HUES64 (cell line): Measurements from ENCODE around the gene NEURL1.

Source experiments
- H3K27ac ChIP-seq: 2 replicates; pipeline ENCODE4 v1.7.0; 2013; ENCODE audit warnings: low read depth, low read length, inconsistent platforms
- H3K27me3 ChIP-seq: 2 replicates; pipeline ENCODE4 v1.6.1; 2013; ENCODE audit warnings: mild to moderate bottlenecking, low read length; ENCODE audit not compliant: insufficient read depth
- H3K36me3 ChIP-seq: 2 replicates; pipeline ENCODE4 v1.6.1; 2013; ENCODE audit warnings: mild to moderate bottlenecking, low read length; ENCODE audit not compliant: insufficient read depth
- H3K4me1 ChIP-seq: 2 replicates; pipeline ENCODE4 v1.6.1; 2013; ENCODE audit warnings: mild to moderate bottlenecking, low read length, moderate library complexity; ENCODE audit not compliant: insufficient read depth
- H3K4me3 ChIP-seq: 2 replicates; pipeline ENCODE4 v1.5.1; 2013; ENCODE audit warnings: mild to moderate bottlenecking, low read length, moderate library complexity
- H3K9ac ChIP-seq: 2 replicates; pipeline ENCODE4 v1.6.1; 2013; ENCODE audit warnings: mild to moderate bottlenecking, low read depth, low read length
- H3K9me3 ChIP-seq: 2 replicates; pipeline ENCODE4 v1.6.1; 2013; ENCODE audit warnings: low read depth, low read length; ENCODE audit not compliant: insufficient read depth
- WGBS: fragments of 150-250, 120-280 bp; methylation state at CpG from one replicate; pipeline ENCODE4 v1.1.7; 2013; ENCODE audit warnings: missing lambda C conversion rate; 5-methylcytosine and 5-hydroxymethylcytosine counted together

Gene NEURL1

DNA sequence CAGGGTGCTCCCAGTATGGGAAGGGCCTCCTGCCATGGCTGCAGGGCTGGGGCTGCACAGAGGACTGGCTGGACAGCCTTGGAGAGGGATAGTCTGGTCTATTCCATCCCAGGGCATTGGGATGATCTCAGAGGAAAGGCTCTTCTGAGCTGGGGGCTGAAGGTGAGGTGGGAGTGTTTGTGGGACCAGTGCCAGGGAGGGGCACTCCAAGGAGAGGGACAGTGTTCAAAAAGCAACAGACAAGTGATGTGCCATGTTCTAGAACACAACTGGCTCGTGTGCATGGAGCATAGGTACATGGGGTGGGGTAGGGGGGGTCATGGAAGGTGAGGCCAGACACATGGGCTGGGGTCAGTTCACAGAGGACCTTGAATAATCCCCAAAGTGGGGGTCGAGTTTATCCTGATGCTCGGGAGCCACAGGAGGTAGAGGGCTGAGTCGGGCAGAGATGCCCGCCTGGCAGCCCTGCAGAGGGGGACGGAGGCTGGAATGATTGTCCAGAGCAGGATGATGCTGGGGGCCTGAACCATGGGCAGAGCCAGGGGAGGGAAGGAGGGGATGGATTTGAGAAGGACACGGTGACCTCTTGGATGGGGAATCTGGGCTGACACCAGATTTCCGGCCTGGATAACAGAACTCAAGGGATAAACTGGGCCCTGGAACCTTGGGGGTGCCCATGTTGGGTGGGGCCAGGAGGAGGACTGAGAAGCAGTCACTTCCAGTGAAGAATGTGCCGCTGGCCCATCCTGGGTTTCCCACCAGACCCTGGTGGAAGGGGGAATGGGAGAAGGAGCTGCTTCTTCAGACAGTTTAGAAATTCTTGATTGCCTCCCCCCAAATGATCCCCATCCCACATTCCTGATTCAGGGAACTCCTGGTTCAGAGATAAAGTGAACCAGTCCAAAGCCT is 50.4 kb downstream of the NEURL1 start:
- H3K4me3 ChIP-seq: no peak overlapping the region
- WGBS: 94% methylated on average over 9 of the region's 9 CpGs
- no peaks in the 10 kb centered on the region for H3K36me3 ChIP-seq
- no peaks in the 10 kb centered on the region for H3K27me3 ChIP-seq
- no peak overlapping the region for H3K9ac ChIP-seq
- H3K9me3 ChIP-seq: no peaks in the 10 kb centered on the region
- peaks cover 13% of the 10 kb centered on the region; the same call in 1 of the 2 replicates for H3K4me1 ChIP-seq
- H3K27ac ChIP-seq: no peak overlapping the region

DNA sequence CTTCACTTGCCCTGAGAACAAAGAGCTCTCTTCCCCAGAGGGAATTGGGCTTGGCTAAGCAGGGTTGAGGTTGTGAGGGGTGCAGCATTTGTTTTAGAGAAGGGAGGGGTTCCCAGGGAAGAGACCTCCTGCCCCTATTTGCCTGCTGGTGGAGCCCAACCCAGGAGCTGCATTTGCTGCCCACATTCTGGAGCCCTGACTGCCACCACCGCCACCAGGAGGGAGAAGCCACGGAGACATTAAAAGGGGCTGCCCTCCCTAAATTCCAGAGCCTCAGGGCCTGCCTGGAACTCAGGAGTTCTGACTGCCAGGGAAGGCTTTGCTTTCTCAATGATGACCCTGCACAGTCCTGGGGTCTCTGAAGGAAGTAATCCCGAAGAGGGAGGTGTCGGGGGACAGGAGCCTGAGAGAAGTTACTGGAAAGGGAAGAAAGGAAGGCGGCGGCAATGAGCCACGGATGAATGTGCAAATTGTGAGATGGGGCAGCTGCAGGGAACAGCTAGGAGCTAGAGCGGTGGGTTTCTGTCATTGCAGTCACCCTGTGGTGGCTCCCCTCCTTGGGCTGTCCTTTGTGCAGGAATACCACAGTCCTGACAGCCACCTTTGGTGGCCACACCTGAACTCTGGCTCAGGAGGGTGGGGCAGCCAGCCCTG is 51.3 kb downstream of the NEURL1 start:
- 79% methylated on average over 8 of the region's 8 CpGs for WGBS
- Histone ChIP-seq H3K9me3 (no peaks in the 10 kb centered on the region), H3K4me3 (no peak overlapping the region), H3K4me1 (peaks cover 13% of the 10 kb centered on the region; the same call in 1 of the 2 replicates), H3K9ac (no peak overlapping the region), H3K27ac (no peak overlapping the region), H3K27me3 (no peaks in the 10 kb centered on the region), H3K36me3 (no peaks in the 10 kb centered on the region)

DNA sequence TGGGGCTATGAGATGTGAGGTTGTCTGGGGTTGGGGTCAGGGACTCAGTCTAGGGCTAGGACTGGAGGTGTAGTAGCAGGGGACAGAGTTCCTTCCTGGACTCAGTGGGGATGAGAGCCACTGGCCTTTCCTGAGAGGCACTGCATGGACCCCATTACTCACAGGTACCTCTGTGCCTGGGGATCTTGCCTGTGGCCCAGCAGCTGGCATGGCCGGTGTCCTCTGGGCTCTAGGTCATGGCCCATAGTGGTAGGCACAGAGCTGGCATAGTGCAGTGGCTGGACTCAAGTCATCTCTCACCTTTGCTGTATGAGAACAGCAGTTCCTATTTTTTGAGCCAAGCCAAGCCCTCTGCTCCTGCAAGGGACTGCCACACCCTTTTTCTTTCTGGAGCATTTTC is 51.9 kb downstream of the NEURL1 start:
- no peak overlapping the region for H3K4me3 ChIP-seq
- no peaks in the 10 kb centered on the region for H3K9me3 ChIP-seq
- no peaks in the 10 kb centered on the region for H3K36me3 ChIP-seq
- 96% methylated on average over 1 of the region's 1 CpG for WGBS
- H3K9ac ChIP-seq: no peak overlapping the region
- peaks cover 13% of the 10 kb centered on the region; the same call in 1 of the 2 replicates for H3K4me1 ChIP-seq
- H3K27me3 ChIP-seq: peaks cover 2% of the 10 kb centered on the region; the same call in 1 of the 2 replicates
- no peak overlapping the region for H3K27ac ChIP-seq

DNA sequence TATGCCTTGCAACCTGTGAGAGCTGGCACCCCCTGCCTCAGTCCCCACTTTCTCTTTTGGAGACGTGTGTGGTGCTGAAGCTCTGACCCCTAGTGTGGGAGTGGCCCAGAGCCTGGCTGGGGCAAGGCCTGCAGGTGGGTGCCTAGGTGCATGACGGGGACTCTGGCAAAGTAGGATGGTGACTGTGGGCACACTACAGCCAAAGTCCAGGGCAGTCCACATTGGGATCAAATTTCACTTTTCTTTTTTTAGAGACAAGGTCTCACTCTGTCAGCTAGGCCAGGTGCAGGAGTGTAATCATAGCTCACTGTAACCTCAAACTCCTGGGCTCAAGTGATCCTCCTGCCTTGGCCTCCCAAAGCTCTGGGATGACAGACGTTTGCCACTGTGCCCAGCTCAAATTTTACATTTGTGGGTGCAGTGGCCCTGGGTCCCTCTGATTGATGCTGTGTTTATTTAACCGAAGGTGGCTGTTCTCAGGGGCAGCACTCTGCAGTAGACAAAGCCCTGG is 52.3 kb downstream of the NEURL1 start:
- no peaks in the 10 kb centered on the region for H3K9me3 ChIP-seq

DNA sequence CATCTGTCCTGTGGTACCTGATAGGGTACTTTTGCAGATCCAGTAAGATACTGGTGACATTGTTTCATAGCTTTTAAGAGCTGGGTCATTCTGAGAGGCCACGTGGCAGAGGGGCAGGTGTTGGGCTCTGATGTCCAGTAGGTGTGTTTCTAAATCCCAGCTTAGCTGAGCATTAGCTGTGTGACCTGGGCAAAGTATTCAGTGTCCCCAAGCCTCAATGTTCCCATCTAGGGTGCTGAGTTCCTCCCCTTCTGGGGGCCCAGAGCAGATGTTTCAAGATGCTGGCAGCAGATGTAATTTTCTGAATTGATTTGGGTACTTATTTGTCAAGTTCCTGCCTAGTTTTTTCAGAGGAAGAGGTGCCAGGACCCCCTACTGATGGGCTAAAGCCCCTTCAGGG is 52.9 kb downstream of the NEURL1 start:
- H3K36me3 ChIP-seq: no peaks in the 10 kb centered on the region
- 81% methylated on average over 1 of the region's 1 CpG for WGBS
- H3K4me1 ChIP-seq: peaks cover 13% of the 10 kb centered on the region; the same call in 1 of the 2 replicates
- H3K4me3 ChIP-seq: no peak overlapping the region
- peaks cover 2% of the 10 kb centered on the region; the same call in 1 of the 2 replicates for H3K27me3 ChIP-seq
- H3K27ac ChIP-seq: no peak overlapping the region
- no peak overlapping the region for H3K9ac ChIP-seq
- H3K9me3 ChIP-seq: no peaks in the 10 kb centered on the region

More for the DNA sequence above, 52.3 kb downstream of the NEURL1 start:
- no peak overlapping the region for H3K27ac ChIP-seq
- no peak overlapping the region for H3K9ac ChIP-seq
- no peak overlapping the region for H3K4me3 ChIP-seq
- no peaks in the 10 kb centered on the region for H3K36me3 ChIP-seq
- peaks cover 13% of the 10 kb centered on the region; the same call in 1 of the 2 replicates for H3K4me1 ChIP-seq
- 85% methylated on average over 4 of the region's 4 CpGs for WGBS
- H3K27me3 ChIP-seq: peaks cover 2% of the 10 kb centered on the region; the same call in 1 of the 2 replicates

DNA sequence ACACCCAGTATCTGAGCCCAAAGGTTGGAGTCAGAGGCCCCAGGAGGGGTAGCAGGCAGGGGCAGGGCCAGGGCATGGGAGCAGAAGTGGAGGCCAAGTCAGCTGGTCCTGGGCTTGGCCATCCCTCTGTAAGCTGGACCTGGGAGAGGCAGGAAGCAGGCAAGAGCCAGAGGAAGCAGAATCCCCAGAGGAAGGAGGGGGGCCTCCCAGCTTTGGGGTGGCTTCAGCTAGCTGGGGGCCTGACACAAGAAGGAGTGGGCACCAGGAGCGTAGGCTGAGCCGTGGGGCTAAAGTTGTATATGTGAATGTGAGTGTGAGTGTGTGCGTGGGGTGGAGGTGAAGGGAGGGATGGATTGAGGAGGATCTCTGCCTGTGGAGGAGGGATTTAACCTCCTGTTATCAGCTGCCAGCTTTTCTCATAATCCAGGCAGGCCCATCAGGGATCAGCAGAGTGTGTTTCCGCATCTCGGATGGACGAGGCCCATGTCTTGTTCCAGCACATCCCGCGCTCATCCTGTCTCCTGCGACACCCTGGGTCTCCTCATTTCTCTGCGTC is 54.0 kb downstream of the NEURL1 start:
- Histone ChIP-seq H3K4me1 (peaks cover 11% of the 10 kb centered on the region; the same call in 1 of the 2 replicates), H3K27me3 (peaks cover 4% of the 10 kb centered on the region; the same call in 1 of the 2 replicates), H3K36me3 (no peaks in the 10 kb centered on the region), H3K9me3 (no peaks in the 10 kb centered on the region), H3K4me3 (no peak overlapping the region), H3K9ac (no peak overlapping the region), H3K27ac (no peak overlapping the region)
- 92% methylated on average over 10 of the region's 10 CpGs for WGBS

DNA sequence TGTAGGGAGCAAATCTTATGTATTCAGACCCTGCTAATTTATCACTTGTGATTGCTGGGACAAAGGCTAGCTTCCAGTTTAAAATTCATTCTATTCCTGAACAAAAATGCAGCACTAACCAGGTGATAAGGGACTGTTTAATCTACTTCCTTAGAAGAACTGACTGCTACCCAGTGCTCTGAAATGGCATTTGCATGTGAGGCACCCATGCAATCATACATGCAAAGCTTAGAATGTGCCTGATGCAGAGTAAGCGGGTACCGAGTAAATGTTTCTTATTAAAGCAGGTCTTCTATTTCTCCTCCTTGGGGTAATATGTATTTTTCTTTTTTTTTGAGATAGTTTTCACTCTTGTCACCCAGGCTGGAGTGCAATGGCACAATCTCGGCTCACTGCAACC is 54.5 kb downstream of the NEURL1 start:
- WGBS: 100% methylated on average over 3 of the region's 3 CpGs
- Histone ChIP-seq H3K9me3 (no peaks in the 10 kb centered on the region), H3K27ac (no peak overlapping the region), H3K4me1 (peaks cover 8% of the 10 kb centered on the region; the same call in 1 of the 2 replicates), H3K27me3 (peaks cover 6% of the 10 kb centered on the region; the same call in 1 of the 2 replicates), H3K4me3 (no peak overlapping the region), H3K36me3 (no peaks in the 10 kb centered on the region), H3K9ac (no peak overlapping the region)

DNA sequence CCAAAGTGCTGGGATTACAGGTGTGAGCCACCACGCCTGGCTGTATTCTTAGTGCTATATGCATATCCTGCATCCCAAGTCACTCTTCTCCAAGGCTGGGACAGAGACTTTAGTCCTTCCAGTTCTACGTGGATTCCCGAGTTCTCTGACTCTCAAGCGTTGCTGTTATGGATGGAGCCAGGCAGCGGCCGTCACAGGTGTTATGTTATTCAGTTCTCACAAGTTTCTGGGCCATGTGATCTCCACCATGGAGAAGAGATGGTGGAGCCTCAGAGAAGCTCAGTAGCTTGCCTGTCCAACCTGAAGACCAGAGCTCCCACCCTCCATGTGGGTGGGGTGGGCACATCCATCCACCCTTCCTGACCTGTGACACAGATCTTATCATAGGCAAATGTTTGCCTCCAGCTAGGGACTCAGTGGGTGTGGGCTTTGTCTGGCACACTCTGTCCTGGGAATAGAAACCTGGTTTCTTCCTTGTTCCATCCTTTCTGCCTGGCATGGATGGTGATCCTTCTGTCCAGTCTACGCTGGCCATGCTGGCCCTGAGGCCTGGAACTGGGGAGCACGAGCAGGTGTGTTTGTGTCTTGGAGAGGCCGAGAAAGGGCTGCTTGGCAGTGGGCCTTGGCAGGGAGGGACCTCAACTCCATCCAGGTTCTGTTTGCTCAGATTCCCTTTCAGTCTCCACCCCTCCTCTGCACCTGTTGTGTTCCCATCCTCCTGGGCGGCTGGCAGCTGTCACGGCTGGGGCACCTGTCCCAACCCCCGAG is 55.3 kb downstream of the NEURL1 start:
- H3K4me1 ChIP-seq: no peaks in the 10 kb centered on the region
- H3K4me3 ChIP-seq: no peak overlapping the region
- WGBS: 92% methylated on average over 12 of the region's 12 CpGs
- no peaks in the 10 kb centered on the region for H3K36me3 ChIP-seq
- no peaks in the 10 kb centered on the region for H3K9me3 ChIP-seq
- no peak overlapping the region for H3K27ac ChIP-seq
- H3K9ac ChIP-seq: no peak overlapping the region
- peaks cover 10% of the 10 kb centered on the region; the same call in 1 of the 2 replicates for H3K27me3 ChIP-seq

DNA sequence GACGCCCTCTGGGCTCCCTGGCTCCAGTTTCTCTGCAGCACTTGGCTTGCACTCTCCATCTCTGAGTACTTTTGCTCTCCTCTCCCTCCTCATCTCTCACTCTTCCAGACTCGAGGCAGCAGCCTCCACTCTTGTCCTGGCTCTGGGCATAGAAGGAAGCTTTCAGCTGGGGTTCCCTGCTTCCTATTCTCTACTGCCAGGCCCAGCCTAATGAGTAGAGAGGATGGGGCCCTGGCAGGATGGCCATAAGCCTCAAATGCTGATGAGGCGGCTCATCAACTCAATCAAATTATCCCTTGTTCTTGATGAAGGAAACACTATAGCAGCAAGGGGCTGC is 55.8 kb downstream of the NEURL1 start:
- no peak overlapping the region for H3K27ac ChIP-seq
- no peaks in the 10 kb centered on the region for H3K4me1 ChIP-seq
- H3K9ac ChIP-seq: no peak overlapping the region
- no peak overlapping the region for H3K4me3 ChIP-seq
- H3K27me3 ChIP-seq: peaks cover 13% of the 10 kb centered on the region
- no peaks in the 10 kb centered on the region for H3K9me3 ChIP-seq
- WGBS: 87% methylated on average over 3 of the region's 3 CpGs
- H3K36me3 ChIP-seq: no peaks in the 10 kb centered on the region

DNA sequence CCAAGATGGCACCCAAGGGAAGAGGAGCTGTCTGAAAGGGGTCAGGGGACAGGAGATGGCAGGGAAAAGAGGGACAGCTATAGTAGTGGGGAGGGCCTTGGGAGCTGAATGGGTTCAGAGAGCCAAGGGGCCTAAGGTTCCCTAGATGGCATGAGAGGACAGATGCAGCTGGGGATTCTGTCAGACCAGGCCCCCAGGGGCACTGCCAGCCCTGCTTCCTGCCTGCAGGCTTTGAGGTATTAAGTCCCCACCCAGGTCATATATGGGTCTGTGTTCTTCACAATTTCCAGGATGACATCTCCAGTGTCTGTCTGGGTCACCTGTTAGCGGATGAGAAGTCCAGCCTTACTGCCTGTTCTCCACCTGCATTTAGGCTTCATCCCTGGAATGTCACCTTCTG is 56.7 kb downstream of the NEURL1 start:
- H3K27me3 ChIP-seq: peaks cover 19% of the 10 kb centered on the region

More for the DNA sequence above, 56.7 kb downstream of the NEURL1 start:
- Histone ChIP-seq H3K36me3 (no peaks in the 10 kb centered on the region), H3K9me3 (no peaks in the 10 kb centered on the region), H3K27ac (no peak overlapping the region), H3K4me3 (no peak overlapping the region), H3K9ac (no peak overlapping the region), H3K4me1 (no peaks in the 10 kb centered on the region)
- WGBS: 96% methylated on average over 1 of the region's 1 CpG
